HCT116 (cell line): ENCODE data around the gene CTCFL.

Experiments used
- EGR1 ChIP-seq: IDR thresholded peaks from 2 replicates; pipeline ENCODE4 v1.6.1; 2012; ENCODE audit warnings: low read depth
- EZH2 ChIP-seq: fragments of 200-600 bp; sonication (generic); IDR thresholded peaks from 2 replicates; pipeline ENCODE4 v1.6.1; 2017; ENCODE audit warnings: antibody characterized with exemption, mixed run types
- EZH2phosphoT487 ChIP-seq: fragments of 200-600 bp; IDR thresholded peaks from 2 replicates; pipeline ENCODE4 v1.6.1; 2018; ENCODE audit warnings: antibody characterized with exemption, borderline replicate concordance
- FOSL1 ChIP-seq: IDR thresholded peaks from 2 replicates; pipeline ENCODE4 v1.6.1; 2012; ENCODE audit warnings: low read depth
- POLR2A ChIP-seq: IDR thresholded peaks from 2 replicates; pipeline ENCODE4 v1.7.0; 2011; ENCODE audit warnings: borderline replicate concordance; ENCODE audit not compliant: insufficient read depth, insufficient read length; ENCODE audit errors: extremely low read depth
- POLR2AphosphoS5 ChIP-seq: IDR thresholded peaks from 2 replicates; pipeline ENCODE4 v1.6.1; 2011; ENCODE audit warnings: mild to moderate bottlenecking, low read depth, low read length, moderate library complexity
- SIN3A ChIP-seq: IDR thresholded peaks from 2 replicates; pipeline ENCODE4 v1.6.1; 2012; ENCODE audit warnings: low read depth
- SRF ChIP-seq: IDR thresholded peaks from 2 replicates; pipeline ENCODE4 v1.6.1; 2012; ENCODE audit warnings: low read depth
- TCF7L2 ChIP-seq: IDR thresholded peaks from 2 replicates; pipeline ENCODE4 v1.7.0; 2011; ENCODE audit warnings: borderline replicate concordance, inconsistent platforms; ENCODE audit not compliant: insufficient read depth, insufficient read length; ENCODE audit errors: extremely low read depth
- YY1 ChIP-seq: IDR thresholded peaks from 2 replicates; pipeline ENCODE4 v1.6.1; 2011; ENCODE audit warnings: low read length, low read depth, moderate library complexity, mild to moderate bottlenecking; ENCODE audit not compliant: insufficient replicate concordance; ENCODE audit errors: extremely low read depth
- TF ChIP-seq, protein P1 (sequence below), 3 experiments: fragments of 200-600 bp in 1 of 3; sonication (generic) in 1 of 3; IDR thresholded peaks in 2 of 3; conservative IDR thresholded peaks in 1 of 3; 2 replicates each; pipeline ENCODE4 v1.5.1; 2012 to 2017; ENCODE audit warnings: low read depth in 2 of 3, low read length in 2 of 3, antibody characterized with exemption in 1 of 3, borderline replicate concordance in 1 of 3, control low read depth in 1 of 3, mild to moderate bottlenecking in 1 of 3, mixed read lengths in 1 of 3, mixed run types in 1 of 3, moderate library complexity in 1 of 3; ENCODE audit not compliant: insufficient read depth in 1 of 3
- TF ChIP-seq, protein P2 (sequence below): IDR thresholded peaks from 2 replicates; pipeline ENCODE4 v1.6.1; 2012; ENCODE audit warnings: low read depth

DNA sequence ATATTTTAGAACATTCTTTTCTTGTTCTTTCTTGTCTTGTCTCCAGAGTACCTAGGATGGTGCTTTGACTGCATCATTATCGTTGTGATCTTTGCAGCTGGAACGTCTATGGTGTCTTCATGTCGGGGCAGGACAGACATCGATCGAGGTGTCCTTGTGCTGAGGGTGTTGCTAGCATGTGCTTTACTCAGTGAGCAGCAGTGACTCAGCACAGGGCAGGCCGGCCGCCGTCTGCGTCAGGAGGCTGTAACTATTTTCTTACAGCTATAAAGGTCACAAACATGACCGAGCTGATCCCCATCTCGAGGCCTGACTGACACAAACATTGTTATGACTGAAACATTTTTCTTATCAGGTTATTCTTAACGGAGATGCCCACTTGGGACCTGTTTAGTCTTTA lies 14.9 kb upstream of the CTCFL start:
- TF ChIP-seq, protein P1, sequence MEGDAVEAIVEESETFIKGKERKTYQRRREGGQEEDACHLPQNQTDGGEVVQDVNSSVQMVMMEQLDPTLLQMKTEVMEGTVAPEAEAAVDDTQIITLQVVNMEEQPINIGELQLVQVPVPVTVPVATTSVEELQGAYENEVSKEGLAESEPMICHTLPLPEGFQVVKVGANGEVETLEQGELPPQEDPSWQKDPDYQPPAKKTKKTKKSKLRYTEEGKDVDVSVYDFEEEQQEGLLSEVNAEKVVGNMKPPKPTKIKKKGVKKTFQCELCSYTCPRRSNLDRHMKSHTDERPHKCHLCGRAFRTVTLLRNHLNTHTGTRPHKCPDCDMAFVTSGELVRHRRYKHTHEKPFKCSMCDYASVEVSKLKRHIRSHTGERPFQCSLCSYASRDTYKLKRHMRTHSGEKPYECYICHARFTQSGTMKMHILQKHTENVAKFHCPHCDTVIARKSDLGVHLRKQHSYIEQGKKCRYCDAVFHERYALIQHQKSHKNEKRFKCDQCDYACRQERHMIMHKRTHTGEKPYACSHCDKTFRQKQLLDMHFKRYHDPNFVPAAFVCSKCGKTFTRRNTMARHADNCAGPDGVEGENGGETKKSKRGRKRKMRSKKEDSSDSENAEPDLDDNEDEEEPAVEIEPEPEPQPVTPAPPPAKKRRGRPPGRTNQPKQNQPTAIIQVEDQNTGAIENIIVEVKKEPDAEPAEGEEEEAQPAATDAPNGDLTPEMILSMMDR (IDR thresholded peaks at IDR 0.05 in 2 of 3, conservative IDR thresholded peaks at IDR 0.05 in 1 of 3; ENCODE audit: borderline replicate concordance in 1 of 3, insufficient read depth in 1 of 3, low read depth in 2 of 3, low read length in 2 of 3): no peak
- TF ChIP-seq FOSL1 (no peak), EZH2 (no peak), POLR2AphosphoS5 (no peak), POLR2A (no peak), SRF (no peak), EGR1 (no peak), YY1 (no peak), SIN3A (no peak), EZH2phosphoT487 (no peak), TCF7L2 (no peak)
- TF ChIP-seq, protein P2, sequence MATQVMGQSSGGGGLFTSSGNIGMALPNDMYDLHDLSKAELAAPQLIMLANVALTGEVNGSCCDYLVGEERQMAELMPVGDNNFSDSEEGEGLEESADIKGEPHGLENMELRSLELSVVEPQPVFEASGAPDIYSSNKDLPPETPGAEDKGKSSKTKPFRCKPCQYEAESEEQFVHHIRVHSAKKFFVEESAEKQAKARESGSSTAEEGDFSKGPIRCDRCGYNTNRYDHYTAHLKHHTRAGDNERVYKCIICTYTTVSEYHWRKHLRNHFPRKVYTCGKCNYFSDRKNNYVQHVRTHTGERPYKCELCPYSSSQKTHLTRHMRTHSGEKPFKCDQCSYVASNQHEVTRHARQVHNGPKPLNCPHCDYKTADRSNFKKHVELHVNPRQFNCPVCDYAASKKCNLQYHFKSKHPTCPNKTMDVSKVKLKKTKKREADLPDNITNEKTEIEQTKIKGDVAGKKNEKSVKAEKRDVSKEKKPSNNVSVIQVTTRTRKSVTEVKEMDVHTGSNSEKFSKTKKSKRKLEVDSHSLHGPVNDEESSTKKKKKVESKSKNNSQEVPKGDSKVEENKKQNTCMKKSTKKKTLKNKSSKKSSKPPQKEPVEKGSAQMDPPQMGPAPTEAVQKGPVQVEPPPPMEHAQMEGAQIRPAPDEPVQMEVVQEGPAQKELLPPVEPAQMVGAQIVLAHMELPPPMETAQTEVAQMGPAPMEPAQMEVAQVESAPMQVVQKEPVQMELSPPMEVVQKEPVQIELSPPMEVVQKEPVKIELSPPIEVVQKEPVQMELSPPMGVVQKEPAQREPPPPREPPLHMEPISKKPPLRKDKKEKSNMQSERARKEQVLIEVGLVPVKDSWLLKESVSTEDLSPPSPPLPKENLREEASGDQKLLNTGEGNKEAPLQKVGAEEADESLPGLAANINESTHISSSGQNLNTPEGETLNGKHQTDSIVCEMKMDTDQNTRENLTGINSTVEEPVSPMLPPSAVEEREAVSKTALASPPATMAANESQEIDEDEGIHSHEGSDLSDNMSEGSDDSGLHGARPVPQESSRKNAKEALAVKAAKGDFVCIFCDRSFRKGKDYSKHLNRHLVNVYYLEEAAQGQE: no peak
